AG08395 (cell line): ENCODE results near the gene EHD3.
A peak's percentile ranks its signal among the peaks of the same experiment; 100 is the strongest.

Experiments
- DNase-seq: peaks from one replicate; pipeline ENCODE4 v3.0.0; 2012; ENCODE audit warnings: mixed read lengths, low spot score

The EHD3 gene

DNA sequence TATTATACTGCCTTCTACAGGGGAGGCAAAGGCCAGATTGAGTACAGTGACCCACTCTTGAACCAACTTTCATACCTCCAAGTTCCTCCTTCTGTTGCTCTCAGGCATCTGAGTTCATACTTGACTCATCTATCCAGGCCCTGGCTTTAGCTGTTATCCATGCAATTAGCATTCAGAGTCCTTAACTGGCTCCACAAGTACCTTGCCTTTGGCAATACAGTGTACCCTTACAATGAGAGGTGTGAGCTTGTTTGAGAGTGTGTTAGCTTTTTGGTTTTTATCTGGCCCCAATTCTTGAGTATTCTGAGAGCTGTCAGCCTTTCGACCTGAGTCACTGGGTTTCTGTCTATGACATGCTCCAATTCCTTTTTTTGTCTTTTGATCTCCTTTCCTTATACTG lies 60.2 kb downstream of the EHD3 start:
- DNase-seq: no peak

DNA sequence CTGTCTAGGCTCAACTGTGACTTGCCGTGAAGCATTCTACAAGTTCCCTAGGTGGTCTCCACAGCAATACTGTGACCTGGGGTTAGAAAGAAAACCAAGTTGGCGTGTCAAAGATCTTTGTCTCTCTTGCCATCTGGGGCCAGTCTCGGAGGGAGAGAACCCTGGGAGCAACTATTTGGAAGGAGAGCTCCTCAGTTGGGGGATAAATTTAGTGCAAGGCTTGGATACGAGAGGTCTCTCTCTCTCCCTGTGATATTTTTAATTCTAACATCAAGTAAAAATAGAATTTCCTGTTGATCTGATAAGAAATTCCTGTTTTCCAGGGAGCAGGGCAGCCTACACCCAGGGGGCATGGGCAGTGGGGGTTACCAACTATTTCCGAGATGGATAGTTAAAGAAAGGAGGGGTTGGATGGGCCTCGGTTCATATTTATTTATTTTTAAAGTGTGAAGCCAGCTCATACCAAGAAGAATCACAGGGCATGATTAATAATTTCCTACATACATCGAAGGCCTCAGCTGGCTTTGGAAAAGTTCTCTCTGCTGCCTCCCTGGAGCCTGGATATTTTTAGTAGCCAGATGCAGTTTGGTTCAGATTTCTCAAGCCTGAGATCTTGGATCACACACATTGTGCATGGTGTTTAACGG lies 62.8 kb downstream of the EHD3 start:
- peak; percentile 44 for DNase-seq

DNA sequence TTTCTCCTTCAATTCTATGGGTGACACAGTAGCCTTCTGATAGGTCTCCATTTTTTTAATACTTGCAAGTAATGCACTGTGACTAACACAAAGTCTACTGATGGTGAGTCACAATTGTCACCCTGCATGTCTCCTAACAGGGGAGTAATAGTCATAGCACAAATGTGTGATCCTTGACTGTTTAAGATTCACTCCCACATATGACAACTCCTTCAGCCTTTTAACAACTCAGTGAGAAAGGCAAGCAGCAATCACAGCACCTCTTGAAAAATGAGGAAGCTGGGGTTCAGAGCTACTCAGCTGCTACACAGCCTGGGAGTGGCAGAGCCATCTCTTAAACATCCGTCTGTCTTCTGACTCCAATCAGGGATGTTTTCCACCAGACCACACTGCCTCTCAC lies 63.8 kb downstream of the EHD3 start:
- DNase-seq: peak; percentile 75

DNA sequence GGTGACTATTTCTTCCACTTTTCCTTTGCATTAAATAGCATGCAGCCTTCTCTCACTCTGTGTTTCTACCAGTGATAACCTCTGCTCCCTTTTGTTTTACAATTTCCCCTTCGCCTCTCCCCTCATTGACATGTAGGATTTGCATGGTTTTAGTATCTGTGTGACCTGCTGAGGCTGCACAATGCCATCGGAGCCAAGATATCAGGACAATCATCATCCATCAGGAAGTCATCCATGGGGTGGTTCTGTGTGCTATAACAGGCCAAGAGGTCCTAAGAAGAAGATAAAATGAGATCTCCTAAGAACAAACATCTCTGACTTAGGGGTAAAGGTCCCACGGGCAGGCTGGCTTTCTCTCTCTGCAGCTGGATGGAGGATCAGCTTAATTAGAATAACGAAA lies 65.6 kb downstream of the EHD3 start:
- no peak for DNase-seq

DNA sequence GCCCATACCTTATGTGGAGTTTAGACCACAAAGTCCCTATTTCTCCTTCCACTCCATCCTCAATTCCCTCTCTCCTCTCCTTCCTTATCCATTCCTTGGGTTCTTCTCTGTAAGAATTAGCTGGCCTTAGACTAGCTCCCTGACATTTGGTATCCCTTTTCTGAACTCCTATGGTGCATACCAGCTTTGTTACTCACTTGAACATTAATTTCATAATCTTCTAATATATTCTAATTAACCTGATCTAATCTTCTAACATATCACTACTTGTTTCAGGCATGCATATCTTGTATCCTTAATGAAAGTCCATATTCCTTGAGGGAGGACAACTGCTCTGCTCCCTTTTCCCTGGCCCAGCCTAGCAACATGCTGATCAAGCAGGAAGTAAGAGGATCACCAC lies 66.4 kb downstream of the EHD3 start:
- DNase-seq: no peak

DNA sequence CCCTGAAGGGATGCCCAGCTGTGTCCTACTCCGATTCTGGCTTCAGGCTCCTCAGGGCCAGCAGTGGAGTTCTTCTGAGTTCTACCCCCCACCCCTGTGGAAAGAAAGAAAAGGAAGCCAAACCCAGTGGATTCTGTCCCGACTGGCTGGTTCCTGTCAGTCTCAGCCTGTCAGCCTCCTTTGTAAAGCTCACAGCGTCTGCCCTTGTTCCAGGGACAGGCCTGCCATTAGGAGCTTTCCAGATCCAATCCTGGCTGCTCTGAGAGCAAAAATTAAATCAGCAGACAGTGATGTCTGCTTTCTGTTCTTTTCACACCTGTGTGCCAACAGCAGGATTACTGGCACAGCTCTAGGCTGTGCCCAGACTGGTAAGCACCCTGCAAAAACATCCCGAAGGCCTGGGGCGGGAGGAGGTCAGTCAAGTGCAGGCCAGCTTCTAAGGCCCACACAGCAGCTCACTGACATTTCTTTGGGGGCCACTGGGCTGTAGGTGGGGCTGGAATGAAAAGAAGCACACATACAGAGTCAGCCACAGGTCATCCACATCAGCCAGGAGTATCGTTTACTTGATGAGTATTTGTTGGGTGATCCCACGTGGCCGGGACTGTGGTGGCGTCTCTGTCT lies 69.1 kb downstream of the EHD3 start:
- no peak for DNase-seq

DNA sequence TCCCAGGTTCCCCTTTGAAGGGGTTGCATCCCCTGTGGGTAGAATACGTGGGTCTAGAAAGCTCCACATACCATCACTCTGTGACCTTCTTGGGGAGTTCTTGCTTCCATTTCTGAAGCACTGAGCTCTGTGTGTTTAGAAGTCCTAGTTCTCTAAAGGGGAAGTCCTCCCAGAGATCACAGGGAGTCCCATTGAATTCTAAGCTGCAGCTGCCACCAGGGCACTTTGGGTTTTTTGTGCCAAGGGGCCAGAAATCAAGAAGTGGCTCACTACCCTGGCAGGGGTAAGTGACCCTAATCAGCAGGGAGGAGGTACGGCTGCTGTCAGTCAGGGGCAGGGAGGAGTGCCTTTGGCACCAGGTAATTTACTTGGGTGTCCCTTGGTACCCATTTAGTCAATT lies 70.9 kb downstream of the EHD3 start:
- DNase-seq: no peak

DNA sequence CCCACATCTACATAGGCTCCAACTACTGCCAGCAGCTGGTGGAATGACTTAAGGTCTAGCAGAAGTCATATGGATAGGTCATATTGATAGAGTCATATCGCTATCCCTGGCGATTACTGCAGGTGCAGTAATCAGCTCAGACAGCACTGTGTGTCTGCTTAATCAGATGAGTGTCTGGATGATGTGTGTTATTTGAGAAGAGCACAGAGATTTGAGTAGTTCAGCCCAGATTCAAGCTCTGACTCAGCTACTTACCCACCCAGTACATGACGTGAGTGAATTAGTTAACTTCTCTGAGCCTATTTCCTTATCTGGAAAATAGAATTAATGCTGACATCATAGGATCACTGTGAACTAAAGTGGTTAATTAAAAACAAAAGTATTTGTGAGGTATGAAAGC lies 78.9 kb downstream of the EHD3 start:
- DNase-seq: no peak

DNA sequence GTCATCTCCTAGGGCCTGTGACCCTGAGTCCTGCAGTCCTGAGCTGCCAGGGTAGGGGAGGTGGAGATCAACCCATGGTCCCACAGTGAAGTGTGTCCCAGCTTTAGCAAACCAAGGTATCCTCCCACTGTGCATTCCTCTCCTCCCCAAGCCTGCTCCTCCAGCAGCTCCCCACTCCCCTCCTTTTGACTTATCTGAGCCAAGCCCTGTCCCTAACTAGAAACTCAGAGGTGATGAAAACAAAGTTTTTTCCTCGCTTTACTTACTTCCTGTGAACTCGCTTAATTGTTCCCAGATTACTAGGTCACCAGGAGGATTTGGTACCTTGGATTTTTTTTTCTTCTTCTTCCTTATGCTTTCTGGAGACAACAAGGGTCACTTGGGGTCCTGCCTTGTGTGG lies 80.8 kb downstream of the EHD3 start:
- no peak for DNase-seq

DNA sequence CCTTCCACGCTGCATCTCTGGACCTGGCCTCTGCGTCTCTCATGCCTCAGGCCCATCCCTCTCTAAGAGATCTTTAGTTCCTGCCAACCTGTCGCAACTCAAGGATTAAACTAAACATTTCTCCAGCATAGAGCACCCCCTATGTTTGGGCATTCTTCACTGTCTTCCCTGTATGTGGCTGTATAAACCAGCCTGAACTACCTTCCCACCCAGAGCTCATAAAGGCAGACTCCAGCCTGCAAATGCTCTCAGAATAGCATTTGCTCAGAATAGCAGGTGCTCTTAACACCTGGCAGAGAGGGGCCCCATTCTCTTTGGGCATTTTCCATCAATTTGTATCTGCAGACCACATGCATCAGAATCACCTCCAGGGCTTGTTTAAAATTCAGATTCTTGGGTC lies 83.4 kb downstream of the EHD3 start:
- DNase-seq: no peak

DNA sequence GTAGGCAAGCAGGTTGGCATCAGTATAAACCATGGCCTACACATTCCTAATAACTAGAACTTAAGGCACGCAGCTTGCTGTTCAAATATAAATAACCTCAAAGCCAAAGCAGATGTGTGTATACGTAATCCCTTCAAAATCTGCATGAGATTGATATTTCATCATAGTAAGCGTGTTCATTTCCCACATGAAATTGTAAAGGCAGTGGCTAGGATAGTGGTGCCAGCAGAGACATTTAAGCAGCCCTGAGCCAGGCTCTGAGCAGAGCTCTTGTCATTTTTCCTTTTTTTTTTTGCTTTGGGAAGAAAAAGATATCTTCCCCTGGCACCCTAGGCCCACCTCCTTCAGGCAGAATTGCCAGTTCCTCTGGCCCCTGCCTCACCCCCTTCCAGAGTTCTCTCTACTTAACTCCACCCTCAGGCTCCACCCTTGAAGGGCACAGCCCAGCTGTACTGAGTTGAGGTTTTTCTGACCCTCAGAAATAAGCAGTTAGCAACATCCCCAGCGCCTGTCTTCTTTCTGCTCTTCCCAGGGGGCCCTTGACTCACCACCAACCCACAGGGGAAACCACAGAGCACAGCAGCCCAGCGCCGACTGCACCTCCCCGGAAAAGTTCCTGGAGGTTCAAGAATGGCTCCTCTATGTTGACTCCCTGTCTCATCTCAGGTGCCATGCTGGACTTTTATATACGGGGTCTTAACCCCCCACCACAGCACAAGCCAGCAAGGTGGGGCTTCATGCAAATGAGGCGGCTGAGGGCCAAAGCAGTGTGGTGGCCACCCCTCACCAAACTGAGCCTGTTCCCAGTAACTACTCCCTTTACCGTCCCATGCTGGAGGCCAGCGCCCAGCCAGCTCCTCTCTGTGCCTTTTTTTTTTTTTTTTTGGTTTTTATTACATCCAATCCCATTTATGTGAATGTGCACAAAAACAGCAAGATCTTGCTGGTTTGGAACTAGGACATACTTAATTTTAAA lies 84.7 kb downstream of the EHD3 start:
- peak; percentile 75 for DNase-seq
